ENCODE data around the gene MYH11.

DNA sequence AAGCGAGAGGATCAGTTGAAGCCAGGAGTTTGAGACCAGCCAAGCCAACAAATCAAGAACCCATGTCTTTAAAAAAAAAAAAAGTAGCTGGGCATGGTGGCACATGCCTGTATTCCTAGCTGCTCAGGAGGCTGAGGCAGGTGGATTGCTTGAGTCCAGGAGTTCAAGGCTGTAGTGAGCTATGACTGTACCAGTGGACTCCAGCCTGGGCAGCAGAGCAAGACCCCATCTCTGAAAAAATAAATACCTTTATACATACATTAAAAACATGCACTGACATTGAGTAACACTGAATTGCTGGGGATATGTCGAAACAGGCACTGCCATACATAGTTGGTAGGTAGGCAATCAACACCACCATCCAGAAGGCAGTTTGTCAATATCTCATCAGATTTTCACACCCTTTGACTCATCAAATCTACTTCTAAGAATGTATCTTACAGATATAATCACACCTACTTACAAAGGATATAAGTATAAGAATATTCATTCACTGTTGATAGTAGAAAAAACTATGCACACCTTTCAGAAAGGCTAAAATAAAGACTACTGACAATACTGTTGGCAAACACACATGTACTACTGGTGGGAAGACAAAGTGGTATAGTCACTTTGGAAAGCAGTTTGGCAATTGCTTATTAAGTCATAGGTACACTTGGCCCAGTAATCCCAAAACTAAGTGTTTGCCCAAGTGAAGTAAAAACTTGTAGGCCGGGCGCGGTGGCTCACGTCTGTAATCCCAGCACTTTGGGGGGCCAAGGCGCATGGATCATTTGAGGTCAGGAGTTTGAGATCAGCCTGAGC, 37.9 kb upstream of the MYH11 start:
- TF ChIP-seq, protein P1, sequence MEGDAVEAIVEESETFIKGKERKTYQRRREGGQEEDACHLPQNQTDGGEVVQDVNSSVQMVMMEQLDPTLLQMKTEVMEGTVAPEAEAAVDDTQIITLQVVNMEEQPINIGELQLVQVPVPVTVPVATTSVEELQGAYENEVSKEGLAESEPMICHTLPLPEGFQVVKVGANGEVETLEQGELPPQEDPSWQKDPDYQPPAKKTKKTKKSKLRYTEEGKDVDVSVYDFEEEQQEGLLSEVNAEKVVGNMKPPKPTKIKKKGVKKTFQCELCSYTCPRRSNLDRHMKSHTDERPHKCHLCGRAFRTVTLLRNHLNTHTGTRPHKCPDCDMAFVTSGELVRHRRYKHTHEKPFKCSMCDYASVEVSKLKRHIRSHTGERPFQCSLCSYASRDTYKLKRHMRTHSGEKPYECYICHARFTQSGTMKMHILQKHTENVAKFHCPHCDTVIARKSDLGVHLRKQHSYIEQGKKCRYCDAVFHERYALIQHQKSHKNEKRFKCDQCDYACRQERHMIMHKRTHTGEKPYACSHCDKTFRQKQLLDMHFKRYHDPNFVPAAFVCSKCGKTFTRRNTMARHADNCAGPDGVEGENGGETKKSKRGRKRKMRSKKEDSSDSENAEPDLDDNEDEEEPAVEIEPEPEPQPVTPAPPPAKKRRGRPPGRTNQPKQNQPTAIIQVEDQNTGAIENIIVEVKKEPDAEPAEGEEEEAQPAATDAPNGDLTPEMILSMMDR (IDR thresholded peaks at IDR 0.05), result no peak
- no peak for TF ChIP-seq POLR2A (IDR thresholded peaks at IDR 0.05)

Measured in thyroid gland (tissue), 4 donors.